COLO829 (cell line): ENCODE measurements around the gene RAB11FIP4.

Source experiments
- DNase-seq: peaks from one replicate; pipeline ENCODE4 v3.0.0; 2012; ENCODE audit warnings: low spot score

RAB11FIP4 gene

DNA sequence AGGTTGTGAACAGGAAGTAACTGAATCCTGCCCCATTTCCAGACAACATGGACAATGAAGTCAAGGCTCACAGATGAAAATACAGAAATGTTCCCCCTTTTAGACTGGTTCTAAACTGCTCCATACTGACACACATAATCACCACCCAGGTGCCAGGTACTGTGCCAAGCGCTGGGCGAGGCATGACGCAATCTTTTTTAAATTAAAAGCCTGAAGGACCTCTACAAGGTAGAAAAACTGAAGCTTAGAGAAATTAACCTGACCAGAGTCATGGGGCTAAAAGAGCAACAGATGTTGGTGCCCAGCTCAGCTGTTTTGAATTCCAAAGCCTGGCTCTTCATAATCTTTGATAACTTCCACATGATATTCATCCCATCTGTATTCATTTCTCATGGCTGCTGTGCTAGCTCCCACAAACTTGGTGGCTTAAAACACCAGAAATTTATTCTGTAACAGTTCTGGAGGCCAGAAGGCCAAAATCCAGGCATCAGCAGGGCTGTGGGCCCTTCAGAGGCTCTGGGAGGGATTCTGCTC is 4.9 kb upstream of the RAB11FIP4 start:
- DNase-seq, result no peak

DNA sequence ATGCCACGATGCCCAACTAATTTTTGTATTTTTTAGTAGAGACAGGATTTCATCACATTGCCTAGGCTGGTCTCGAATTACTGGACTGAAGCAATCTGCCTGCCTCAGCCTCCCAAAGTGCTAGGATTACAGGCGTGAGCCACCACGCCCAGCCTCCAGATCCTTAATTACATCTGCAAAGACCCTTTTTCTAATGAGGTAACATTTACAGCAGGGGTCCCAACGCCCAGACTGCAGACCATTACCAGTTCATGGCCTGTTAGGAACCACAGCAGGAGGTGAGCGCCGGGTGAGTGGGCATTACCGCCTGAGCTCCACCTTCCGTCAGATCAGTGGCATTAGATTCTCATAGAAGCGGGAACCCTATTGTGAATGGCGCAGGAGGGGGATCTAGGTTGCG is 4.0 kb upstream of the RAB11FIP4 start:
- no peak for DNase-seq

DNA sequence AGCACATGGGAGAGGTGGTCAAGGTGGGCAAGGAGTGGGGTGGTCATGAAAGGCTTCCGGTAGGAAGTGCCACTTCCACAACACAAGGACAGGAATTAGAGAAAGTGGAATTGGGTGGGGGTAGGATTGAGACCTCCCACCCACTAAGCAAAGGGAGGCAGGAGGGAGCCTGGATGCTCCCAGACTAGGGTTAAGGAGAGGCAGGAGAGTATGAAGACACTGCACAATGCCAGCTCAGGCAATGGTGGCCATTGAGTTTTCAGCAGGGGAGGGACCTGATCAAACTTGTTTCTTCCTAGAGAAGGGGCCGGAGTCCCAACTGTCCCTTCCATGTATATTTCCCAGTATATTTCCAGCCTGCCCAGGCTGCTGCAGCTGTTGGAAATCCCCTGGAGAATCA is 3.1 kb upstream of the RAB11FIP4 start:
- no peak for DNase-seq

DNA sequence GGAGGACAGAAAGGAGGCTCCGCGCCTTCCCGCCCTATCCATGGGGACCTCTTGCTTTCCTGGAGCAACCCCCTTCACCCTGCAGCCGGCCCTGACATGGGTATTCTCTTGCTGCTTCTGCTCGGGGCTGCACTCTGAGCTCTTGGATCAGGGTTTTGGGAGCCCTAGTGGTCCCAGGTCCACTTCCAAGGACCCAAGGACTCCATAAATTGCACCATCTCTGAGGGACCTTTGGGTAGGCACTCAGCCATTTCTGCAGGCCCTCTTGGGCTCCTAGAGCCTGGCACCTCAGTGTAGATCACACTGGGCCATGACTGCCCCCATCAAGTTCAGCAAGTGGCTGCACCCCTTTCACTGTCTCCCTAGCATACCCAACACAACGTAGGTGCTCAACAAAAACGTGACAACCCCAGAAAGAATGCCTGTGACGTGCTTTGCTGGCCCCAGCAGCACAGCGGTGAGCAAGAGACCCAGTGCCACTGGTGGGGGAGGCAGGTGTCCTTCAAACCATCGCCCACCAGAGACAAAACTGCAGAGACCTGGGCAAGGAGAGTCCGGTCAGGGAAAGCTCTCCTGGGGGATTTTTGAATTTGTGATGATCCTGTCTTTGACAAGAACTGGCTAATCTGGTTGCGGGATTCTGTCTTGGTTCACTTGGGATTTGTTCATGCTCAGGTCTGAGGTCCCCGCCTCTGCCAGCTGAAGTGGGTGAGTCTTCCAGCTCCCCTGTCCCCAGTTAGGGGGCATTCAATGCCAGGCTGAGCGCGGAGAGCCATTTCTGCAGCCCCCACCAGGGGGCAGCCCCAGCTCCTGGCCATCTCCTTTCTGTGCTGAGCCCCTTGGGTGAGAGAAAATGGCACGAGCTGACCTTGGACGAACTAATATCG is 2.5 kb upstream of the RAB11FIP4 start:
- DNase-seq, result no peak

DNA sequence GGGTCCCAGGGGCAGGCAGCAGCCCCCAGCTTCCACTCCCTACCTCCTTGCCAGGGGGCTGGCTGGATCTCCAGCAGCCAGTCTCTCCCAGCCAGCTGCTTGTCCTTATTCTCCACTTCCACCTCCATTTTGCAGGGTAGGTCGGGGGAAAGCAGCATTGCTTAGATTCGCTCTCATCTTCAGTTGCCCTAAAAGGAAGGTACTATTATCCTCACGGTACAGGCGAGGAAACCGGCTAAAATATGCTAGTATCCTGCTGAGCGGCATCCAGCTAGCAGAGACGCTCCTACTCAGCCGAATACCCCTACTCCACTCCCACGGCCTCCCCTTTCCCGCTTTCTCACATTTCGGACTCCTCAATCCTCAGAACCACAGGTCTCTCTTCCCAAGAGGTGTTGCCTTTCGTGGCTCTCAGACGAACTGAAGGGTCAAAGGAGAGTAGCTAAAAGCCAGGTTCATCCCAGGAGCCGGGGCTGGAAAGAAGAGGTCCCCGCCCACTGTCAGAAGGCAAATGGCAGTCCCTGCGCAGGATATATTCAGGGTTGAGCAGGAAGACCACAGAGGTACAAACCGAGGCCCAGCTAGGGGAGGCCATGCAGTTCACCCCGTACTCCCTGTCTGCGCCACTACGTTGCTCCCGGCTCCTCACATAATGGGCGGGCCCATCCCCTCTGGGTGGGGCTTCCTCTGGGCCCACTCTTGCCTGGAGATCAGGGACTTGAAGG is 1.7 kb upstream of the RAB11FIP4 start:
- no peak for DNase-seq

DNA sequence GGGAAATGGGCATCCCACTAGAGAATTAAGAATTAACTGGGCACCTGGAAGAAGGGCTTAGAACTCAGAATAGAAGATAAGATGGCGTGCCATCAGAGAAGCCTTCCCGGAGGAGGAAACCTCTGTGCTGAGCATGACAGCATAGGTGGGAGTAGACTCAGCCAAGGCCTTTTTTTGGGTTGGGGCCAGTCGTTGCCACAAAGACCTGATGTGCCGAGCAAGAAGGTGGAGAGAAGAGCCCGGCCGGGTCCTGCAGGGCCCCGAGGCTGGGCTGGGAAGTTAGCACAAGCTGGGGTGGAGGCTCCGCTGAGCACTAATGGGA is 1.1 kb upstream of the RAB11FIP4 start:
- no peak for DNase-seq

DNA sequence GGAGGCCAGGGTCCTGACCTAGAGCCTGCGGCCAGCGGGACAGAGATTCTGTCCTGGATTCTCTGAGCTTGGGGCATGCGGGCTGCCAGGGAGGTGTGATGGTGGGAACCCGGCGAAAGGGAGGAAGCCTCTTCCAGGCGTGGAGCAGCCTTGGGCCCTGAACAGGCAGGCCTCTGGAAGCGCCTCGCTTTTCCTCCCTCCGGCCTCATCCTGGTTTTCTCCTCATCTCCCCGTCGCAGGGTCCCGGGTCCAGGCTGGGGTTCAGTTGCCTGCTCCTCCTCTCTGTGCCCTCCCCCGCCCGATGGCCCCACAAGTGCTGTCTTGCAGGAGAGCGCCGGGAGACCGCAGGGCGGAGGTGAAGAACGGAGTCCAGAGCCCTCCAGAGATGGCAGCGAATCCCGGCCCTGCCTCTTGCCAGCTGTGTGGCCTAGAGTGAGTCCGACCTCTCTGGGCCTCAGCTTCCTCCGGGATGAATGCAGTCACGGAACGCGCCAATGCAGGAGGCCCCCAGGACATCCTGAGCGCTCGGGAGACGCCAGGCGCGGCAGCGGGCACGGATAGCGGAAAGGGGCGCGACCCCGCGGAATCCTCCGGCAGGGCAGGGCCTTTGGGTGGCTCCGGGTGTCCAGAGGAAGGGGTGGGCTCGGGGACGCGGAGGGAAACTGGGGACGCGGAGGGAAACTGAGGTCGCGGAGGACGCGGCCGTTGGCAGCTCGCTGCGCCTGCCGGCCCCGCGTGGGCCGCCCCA is 553 bp upstream of the RAB11FIP4 start:
- no peak for DNase-seq

DNA sequence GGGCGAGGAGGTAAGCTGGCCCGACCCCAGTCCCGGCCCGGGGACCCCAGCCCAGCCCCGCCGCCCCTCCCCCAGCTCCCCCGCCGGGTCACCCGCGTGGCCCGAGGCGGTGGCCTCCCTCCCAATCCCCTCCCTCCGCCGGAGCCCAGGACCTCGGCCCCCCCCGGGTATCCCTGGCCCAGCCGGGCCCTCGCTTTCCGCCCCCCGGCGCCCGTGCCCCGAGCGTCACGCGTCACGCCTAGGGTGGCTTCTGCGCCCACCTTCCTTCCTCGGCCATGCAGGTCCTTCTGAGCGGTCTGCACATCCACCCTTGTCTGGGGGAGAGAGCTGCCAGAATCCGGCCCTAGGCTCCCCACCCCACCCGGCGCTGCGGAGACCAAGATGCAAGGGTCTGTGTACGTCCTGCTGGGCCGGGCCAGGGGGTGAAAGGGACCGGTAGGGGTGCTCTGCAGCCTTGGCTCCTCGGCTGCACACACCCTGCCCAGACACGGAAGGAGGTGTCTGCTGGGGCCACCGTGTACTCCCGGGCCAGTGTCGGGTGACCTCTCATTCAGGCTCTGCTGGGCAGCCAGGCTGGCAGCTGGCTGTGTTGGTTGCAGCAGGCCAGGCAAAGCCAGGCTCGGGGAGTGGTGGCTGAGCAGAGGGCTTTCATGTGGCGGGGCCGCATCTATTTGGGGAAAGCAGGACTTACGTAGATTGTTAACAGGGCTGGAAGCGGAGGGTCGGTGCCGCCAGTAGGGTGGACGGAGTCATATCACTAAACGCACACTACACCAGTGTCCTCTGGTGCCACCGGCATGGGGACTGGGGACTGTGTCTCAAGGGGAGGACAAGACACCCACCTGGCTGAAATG is 754 bp downstream of the RAB11FIP4 start:
- no peak for DNase-seq

DNA sequence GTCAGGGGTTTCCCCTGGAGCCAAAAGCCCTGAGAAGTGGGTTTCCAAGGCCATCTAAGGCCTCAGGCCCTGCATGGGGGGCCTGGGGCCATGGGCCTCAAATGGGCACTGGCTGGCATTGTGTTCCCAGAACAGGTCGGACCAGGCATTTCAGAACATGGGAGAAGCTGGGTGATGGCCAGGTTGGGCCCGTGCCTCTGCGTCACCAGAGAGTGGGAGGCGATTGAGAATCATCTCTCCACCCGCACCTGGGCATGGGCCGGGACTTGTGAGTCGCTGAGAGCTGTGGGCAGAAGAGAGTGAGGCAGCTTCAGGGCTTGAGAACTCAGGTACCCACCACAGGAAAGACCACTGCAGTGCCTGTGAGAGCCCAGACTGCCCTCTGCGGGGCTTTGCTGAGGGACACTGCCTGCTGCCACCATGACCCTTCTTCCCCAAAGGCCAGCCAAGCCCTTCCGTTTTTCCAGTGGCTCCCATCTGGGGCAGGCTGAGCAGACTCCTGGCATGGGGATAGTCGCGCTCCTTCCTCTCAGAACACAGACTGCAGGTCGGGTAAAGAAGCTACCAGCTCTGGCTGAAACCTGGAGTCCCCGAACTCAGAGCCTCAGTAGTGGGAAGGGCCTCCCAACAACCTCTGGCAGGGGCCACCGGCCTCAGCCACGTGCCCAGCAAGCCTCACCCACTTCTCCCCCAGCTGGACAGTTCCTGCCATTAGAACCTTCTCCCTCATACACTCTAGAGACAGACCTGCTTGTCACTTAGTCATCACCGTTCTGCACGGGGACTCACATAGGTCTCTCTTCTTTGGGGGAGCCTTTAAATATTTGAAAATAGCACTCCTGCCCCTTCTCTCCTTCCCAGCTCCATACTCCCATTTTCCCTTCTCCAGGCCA is 1.6 kb downstream of the RAB11FIP4 start:
- DNase-seq, result no peak

DNA sequence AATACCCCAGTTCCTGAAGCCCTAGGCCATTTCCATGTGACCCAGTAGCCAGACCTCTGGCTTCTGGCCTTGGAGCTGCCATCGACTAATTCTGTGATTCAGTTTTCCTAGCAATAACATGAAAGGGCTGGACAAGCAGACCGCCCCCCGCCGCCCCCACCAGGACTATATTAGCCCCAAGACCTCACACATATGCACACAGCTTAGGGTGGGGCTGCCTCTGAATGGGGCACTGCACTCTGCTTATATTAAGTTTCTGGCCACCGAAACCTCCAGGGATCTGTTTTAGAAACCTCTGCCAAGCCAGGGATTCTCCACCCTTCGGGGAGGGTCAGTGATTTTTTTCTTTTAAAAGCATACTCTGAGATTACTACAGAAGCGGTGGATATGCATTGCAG is 2.3 kb downstream of the RAB11FIP4 start:
- DNase-seq, result no peak

DNA sequence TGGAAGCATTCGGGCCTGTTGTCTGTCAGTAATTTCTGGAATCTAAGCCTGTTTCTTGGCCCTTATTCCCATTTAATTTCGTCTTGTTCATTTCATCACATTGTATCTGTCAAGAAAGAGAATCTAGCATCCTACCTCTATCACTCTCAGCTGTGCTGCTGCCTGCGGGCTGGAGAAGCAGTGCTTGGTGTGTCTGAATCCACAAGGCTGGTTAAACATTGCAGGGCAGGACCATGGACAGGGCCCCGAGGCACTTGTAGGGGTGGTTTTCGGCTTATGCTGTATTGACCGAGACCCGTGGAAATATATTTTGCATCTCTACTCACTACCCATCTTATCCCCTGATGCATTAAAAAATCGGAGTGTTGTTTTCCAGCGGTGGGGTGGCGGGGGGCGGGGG is 3.1 kb downstream of the RAB11FIP4 start:
- DNase-seq, result no peak

DNA sequence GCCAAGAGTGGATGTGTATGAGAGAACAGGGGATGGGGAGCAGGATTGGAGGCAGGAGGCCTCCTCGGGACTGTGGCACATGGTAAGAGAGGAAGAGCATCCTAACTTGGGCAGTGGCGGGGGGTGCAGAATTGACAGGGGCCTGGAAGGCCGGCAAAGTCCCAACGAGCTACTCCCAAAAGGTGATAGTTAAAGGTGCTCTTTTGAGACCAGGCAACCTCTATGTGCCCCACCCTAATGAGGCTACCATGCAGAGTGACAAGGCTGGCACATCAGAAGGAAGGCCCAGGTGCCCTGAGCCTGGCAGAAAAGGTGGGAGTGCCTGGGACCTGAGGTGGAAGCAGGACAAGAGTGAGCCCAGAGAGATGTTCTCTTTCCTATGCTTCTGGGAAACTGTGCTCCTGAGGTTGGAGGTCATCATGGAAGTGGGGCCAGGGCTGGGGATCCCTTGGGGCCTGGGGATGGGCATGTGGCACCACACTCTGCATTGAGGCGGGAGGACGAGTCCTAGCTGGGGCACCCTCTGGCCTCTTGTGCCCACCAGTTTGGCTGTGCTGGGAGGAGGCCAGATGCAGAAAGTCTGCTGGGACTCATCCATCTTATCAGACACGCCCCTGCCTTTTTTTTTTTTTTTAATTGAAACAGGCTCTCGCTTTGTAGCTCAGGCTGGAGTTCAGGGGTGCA is 5.9 kb downstream of the RAB11FIP4 start:
- DNase-seq, result no peak

DNA sequence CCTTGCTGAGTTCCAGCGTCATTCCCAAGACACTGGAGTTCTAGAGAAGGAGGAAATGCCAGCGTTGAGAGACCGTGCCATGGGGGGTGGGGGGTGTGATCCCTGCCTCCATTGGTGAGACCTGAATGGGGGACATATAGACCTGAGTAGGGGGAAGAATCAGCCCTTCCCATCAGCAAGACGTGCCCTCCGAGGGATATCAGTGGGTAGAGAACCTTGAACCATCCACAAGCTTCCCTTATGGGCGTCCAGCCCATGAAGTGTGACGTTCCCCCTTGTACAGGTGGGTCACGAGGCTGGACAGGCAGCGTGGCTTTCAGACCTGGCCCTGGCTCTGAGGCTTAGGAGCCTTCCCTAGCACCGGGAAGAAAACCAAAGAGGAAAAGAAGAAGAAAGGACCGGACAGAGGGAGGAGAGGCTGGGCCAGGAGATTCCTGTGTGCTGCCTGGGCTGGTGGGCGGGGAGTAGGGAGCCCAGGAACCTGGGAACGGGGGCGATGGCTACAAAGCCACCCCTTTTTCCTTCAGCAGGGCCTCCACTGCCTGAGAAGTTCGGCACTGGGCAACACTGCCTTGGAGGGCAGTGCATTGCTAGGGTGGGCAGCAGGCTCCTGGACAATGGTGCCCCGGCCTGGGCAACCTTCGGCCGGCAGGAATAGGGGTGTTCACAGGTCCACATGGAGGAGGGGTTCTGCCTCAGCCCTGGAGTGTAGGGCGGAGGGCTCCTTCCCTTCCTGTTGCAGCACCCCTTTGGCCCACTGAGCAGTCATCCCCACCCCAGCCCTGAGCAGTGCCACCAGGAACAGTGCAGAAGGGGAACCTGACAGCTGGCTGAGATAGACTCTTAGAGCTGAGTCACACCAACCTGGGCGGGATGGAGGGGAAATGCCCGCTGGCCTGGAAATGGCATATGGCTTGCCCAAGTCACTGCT is 7.2 kb downstream of the RAB11FIP4 start:
- DNase-seq, result no peak

DNA sequence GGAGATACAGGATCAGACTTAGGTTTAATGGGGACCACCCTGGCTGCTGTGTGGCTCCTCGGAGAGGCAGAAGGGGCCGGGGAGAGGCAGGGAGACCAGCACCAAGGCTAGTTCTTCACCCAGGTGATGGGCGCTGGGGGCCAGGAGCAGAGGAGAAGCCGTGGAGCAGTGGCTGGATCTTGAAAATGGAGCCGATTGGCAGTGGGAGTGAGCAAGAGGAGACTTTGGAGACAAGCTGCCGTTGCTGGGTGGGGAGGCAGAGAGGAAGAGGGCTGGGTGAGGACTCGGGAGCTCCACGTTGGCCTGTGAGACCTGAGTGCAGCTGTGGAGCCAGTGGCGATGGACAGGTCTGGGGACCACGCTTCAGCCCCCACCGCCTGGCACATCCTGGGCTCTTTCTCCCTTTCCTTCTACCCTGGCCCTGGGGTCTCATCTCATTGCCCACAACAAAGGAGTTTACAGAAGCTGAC is 9.0 kb downstream of the RAB11FIP4 start:
- DNase-seq, result no peak

DNA sequence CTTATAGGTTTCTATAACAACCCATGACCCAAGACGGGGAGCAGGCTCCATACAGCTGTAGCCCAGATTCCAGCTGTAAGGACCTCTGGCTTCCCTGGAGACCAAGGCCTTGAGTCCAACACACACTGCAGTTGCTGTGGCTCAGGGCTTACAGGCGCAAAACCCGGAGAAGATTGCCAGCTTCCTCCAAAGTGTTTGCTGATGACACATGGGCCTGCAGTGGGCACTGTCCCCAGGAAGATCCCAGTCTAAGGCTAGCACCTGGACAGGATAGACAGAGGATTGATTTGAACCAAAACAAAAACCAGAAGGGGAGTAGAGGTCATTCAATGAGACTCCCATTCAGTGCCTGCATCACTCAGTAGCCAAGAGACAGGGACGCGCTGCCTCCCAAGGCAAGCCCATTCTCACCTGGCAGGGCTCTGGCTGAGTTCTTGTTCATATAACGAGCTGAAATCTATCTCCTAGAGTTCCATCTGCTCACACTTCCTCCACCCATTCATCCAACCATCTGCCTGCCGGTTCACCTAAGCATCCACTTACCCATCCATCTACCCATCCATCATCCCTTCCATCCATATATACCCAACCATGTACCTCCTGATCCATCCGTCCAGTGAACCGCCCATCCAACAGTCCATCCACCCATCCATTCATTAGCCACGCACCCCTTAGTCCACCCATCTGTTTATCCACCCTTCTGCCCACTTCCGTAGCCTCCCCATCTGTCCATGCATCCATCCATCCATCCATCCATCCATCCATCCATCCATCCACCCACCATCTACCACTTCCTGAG is 10.2 kb downstream of the RAB11FIP4 start:
- no peak for DNase-seq

DNA sequence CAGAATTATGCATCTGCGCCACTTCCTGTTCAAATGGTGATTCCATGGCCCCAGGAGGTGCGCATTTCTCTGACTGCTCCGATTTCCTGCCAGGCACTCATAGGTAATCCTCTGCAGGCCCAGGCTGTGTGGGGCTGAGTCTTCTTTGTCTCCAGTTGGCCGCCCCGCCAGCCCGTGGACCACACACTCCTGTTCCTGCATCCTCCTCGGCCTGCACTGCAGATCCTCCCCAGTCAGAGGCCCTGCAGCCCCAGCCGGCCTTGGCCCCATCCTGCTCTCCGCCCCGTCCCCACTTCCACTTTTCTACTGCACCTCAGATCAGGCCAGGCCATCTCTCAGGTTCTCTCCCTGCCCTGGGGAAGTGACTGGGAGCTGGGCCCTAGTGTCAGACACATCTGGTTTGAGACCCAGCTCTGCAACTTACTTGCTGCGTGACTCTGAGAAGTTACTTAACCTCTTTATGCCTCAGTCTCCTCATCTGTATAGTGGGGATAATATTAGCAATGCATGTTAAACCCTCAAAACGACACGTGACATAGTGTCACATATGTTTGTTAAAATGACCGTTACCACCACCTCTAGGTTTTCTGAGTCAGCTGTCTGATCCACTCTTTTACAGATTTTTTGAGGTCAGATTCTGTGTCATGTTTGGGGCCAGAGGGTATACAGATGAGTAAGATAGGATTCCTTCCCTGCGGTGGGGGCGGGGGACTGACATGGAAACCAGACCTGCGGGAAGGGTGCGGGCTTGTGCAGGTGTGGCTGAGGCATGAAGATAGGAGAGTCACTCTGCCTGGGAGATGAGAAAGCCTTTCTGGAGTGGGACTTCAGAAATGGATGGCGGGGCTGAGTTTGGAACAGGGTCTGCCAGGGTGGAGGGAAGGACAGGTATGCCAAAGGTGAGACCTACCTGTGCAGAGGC is 12.8 kb downstream of the RAB11FIP4 start:
- DNase-seq, result no peak

DNA sequence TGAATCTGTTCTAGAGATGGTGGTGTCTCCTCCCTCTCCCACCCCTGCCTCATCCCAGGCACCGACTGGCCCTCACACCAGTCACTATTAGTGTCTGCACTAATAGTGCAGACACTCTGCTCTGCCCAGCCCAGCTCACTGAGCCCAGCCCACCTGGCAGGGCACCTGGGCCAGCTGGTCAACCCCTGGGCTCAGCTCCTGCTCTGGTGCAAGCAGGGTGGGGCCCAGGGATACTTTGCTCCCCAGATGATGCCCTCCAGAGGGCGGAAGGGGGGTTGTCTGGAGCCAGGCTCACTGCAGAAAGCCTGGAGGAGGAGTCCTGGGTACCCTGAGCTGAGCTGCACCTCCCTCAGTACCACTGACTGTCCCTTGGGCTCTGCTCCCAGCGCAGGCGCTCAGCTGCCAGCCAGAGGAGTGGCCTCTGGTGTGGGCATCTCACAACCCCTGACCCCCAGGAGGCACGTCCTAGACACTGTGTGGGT is 14.5 kb downstream of the RAB11FIP4 start:
- no peak for DNase-seq
